ENCODE results near the gene UBE2Q1. TPM values are rescaled to one million over a fixed set of nuclear protein-coding genes. Genes with fewer than 3 reads are reported as not detected.

UBE2Q1 gene
- total RNA-seq, 2 donors from 2014 or later = 44.8 to 45.4 TPM

GRCh38 chr1:154524881-154525280 lies 33.6 kb downstream of the UBE2Q1 start:
- intact Hi-C loops (cut with DNase I) = no loop called here
- peak; percentile 11 for DNase-seq (ENCODE audit: low spot score)

GRCh38 chr1:154521695-154522094 lies 36.8 kb downstream of the UBE2Q1 start:
- no peak for DNase-seq (ENCODE audit: low spot score)
- intact Hi-C loops (cut with DNase I) = no loop called here

GRCh38 chr1:154520333-154520732 lies 38.1 kb downstream of the UBE2Q1 start:
- no peak for DNase-seq (ENCODE audit: low spot score)
- intact Hi-C loops (cut with DNase I) = no loop called here

- intact Hi-C loops (cut with DNase I) = no loop called here
Measured at GRCh38 chr1:154519591-154519991, 38.9 kb downstream of the UBE2Q1 start.

GRCh38 chr1:154517661-154518060 lies 40.8 kb downstream of the UBE2Q1 start:
- intact Hi-C loops (cut with DNase I) = no loop called here
- no peak for DNase-seq (ENCODE audit: low spot score)

More at GRCh38 chr1:154519591-154519991, 38.9 kb downstream of the UBE2Q1 start:
- DNase-seq (ENCODE audit: low spot score) = no peak

GRCh38 chr1:154514066-154514553 lies 44.4 kb downstream of the UBE2Q1 start:
- intact Hi-C loops (cut with DNase I) = no loop called here
- no peak for DNase-seq (ENCODE audit: low spot score)

GRCh38 chr1:154512760-154513159 lies 45.7 kb downstream of the UBE2Q1 start:
- DNase-seq (ENCODE audit: low spot score) = no peak
- intact Hi-C loops (cut with DNase I) = no loop called here

- DNase-seq (ENCODE audit: low spot score) = no peak
- intact Hi-C loops (cut with DNase I) = no loop called here
Measured at GRCh38 chr1:154503898-154504297, 54.6 kb downstream of the UBE2Q1 start.

GRCh38 chr1:154502744-154503115 lies 55.7 kb downstream of the UBE2Q1 start:
- DNase-seq (ENCODE audit: low spot score) = no peak
- intact Hi-C loops (cut with DNase I) = no loop called here

- DNase-seq (ENCODE audit: low spot score) = peak; percentile 84
- intact Hi-C loops (cut with DNase I) = no loop called here
Measured at GRCh38 chr1:154502066-154502743, 56.3 kb downstream of the UBE2Q1 start, which contains the start of the genes SHE and TDRD10. Gene SHE (minus strand): TSS chr1:154502412. CDS start chr1:154502026, 386 bp downstream. Gene TDRD10 (plus strand): TSS chr1:154502219. CDS start chr1:154506904, 4,685 bp downstream.

GRCh38 chr1:154501423-154502065 lies 56.9 kb downstream of the UBE2Q1 start:
- intact Hi-C loops (cut with DNase I) = no loop called here
- DNase-seq (ENCODE audit: low spot score) = peak; percentile 91

- intact Hi-C loops (cut with DNase I) = no loop called here
- DNase-seq (ENCODE audit: low spot score) = no peak
Measured at GRCh38 chr1:154500533-154500932, 57.9 kb downstream of the UBE2Q1 start.

GRCh38 chr1:154499446-154499845 lies 59.0 kb downstream of the UBE2Q1 start:
- DNase-seq (ENCODE audit: low spot score) = no peak
- intact Hi-C loops (cut with DNase I) = no loop called here

Other genes starting within 250 kb of the UBE2Q1 start
- under 1 TPM in 1 of 2 donors, not detected in 1; 0.24 TPM for gene AQP10, start 237.6 kb downstream of the UBE2Q1 start, total RNA-seq
- gene ATP8B2, start 233.1 kb downstream of the UBE2Q1 start, total RNA-seq = 100 to 1,000 TPM; 130 to 153 TPM
- gene IL6R, start 153.3 kb downstream of the UBE2Q1 start, total RNA-seq = 10 to 100 TPM; 19.6 to 24.1 TPM
- 1 to 10 TPM; 3.4 to 5.8 TPM for gene TDRD10, start 56.4 kb downstream of the UBE2Q1 start, total RNA-seq
- gene SHE, start 56.2 kb downstream of the UBE2Q1 start, total RNA-seq = 10 to 100 TPM; 17.9 to 22.9 TPM
- gene CHRNB2, start 9.1 kb upstream of the UBE2Q1 start, total RNA-seq = not detected
- gene ADAR, start 49.5 kb upstream of the UBE2Q1 start, total RNA-seq = 100 to 1,000 TPM; 104 to 106 TPM